Activated CD8-positive, alpha-beta memory T cell treated with anti-CD3 and anti-CD28 coated beads for 36 hours (primary cell): ENCODE measurements around the gene LEPROT. TPM values are rescaled to one million over a fixed set of nuclear protein-coding genes. Genes with fewer than 3 reads are reported as not detected.
"Not testable (repeated sequence)": the region's sequence is repeated elsewhere in the genome, so short reads cannot be mapped to it uniquely, and the experiment has no call there.

Experiments used
- CTCF ChIA-PET: fragments of 350-600 bp; sonication (Branson Sonifier 250); formaldehyde crosslinking; loops from one replicate; lab custom pipeline; 2021; ENCODE audit warnings: antibody characterized with exemption; lab: Charles Lee
- POLR2A ChIA-PET: fragments of 350-600 bp; sonication (Branson Sonifier 250); formaldehyde crosslinking; loops from one replicate; lab custom pipeline; 2021; ENCODE audit warnings: antibody characterized with exemption; lab: Charles Lee
- total RNA-seq, 2 experiments: library from RNA; stranded (reverse); gene quantifications; one replicate each; pipeline ENCODE4 v1.2.3, GENCODE V29; 2021

Gene LEPROT
- total RNA-seq, 2 experiments from 2014 or later = 17.9 to 20.9 TPM

DNA sequence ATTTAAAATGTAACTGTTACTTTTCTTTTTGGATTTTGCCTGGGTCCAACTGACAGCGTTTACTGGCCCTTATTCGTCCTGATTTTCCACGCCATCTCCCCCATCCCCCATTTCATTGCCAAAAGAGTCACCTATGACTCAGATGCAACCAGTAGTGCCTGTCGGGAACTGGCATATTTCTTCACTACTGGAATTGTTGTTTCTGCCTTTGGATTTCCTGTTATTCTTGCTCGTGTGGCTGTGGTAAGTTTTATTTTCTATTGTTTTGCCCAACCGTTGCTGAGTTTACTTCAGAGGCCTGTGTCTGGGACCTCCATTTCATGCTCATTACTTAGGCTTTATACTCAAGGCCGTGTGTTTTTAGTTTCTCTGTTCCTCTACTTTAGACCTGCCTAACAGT is 9.3 kb downstream of the LEPROT start:
- ChIA-PET CTCF (no interaction called here), POLR2A (no interaction called here)

DNA sequence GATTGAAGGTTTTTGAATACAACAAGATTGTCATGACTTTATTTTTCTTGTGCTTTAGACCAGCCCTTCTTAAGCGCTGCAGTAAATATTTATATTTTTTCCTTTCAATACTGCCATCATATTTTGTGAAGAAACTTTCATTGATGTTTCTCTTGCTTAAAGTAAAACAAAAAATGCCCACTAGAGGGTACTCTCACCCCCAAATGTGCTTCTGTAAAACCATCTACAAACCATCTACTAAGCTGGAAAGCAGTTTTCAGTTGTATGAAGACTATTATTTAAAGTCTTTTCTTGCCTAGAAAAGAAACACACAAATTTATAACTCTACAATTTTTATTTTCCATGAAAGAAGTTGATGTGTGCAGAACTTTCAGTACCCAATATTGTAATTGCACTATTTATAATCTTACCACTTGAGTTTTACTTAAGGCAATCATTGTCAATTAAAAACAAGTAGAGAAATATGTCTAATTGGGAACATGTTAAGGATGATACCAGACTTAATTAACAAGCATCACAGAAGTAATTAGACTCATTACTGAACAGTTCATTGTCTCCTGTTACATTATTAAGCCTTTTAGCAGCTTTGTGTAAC is 10.7 kb downstream of the LEPROT start:
- POLR2A ChIA-PET = no interaction called here

DNA sequence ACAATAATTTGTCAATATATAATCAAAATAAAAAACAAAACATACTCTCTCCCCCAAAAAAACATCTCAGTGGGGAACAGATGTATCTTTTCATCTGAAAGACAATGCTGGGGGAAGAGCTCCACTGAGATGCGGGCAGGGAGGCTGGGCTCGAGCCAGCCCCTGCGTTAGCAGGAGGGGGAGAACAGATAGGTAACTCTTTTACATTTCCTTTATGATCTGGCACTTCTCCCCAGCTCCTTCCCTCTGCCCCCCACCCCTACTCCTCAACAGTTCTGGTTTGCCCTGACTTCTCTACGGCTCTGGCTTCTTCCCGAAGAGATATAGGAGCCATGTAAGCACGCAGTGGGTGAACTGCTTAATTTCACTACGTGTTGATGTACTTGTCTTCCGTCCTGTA is 12.4 kb downstream of the LEPROT start:
- ChIA-PET POLR2A (no interaction called here), CTCF (no interaction called here)

More for the DNA sequence above, 10.7 kb downstream of the LEPROT start:
- CTCF ChIA-PET = interaction anchor here (0.9 kb wide), 1 partner anchor 10 kb away, joined by 3 read pairs; no protein-coding TSS in a partner anchor

DNA sequence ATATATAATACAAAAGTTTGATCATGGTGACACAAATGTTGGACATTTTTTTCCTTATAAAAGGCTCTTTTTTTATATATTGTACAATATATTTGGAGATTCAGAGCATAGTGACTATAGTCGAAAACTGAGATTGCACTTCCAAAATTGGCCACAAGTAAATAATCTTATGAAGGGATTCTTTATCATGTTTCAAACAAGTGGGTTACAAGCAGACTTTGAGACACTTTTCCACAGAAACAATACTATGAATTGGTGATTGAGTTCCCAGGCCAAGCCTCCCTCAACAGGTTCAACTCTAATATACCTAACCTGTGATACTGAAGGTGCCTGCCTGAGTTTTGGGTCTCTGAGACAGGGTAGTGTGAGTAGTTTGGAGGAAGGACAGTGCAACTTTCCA is 13.8 kb downstream of the LEPROT start:
- ChIA-PET CTCF (no interaction called here), POLR2A (no interaction called here)

DNA sequence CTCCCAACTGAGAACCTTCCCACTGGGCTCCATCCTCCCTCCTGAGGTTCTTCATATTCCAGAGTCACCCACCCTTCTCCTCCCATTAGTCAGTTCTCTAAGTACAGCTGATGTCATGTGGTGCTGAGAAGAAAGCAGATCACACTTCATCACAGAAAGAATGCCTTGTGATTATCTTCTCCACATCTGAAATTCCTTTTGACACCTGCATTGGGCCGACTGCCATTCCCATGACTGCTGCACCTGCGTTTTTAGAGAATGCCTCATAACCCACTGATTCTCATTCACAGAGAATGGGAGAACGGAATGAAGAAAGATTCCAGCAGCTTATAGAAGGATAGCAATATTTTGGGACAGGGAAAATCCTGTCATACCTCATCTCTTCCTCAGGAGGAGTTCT is 14.3 kb downstream of the LEPROT start:
- CTCF ChIA-PET = no interaction called here
- POLR2A ChIA-PET = no interaction called here

DNA sequence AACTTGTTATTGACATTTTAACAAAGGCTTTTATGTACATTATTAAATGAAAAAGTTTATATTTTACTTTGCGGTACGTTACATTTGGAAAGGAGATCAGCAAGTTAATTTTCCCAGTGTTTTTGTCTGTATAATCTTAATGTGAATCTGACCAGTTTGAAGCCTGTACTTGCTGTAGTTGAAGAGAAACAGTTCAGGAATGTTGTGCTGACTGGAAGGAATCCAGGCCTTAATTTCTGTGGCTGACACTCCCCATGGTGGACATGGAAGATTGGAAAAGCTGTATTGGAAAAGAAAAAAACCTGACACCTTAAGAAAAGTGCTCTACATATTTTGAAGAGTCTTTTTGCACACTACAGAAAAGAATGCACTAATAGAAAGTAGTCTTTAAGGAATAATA is 15.5 kb downstream of the LEPROT start:
- ChIA-PET POLR2A (no interaction called here), CTCF (no interaction called here)

DNA sequence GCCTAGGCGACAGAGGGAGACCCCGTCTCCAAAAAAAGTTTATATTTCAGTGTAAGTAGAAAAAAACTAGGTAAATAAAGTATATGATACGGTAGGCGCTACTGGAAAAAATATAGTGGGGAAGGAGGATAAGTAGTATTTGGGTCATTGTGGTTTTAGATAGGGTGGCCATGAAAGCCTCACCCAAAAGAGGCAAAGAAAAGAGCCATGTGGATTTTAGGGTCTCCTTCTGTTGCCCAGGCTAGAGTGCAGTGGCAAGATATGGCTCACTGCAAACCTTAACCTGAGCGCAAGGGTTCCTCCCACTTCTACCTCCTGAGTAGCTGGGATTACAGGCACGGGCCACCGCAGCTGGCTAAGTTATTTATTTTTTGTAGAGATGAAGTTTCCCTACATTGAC is 17.1 kb downstream of the LEPROT start:
- ChIA-PET CTCF (no interaction called here), POLR2A (no interaction called here)

DNA sequence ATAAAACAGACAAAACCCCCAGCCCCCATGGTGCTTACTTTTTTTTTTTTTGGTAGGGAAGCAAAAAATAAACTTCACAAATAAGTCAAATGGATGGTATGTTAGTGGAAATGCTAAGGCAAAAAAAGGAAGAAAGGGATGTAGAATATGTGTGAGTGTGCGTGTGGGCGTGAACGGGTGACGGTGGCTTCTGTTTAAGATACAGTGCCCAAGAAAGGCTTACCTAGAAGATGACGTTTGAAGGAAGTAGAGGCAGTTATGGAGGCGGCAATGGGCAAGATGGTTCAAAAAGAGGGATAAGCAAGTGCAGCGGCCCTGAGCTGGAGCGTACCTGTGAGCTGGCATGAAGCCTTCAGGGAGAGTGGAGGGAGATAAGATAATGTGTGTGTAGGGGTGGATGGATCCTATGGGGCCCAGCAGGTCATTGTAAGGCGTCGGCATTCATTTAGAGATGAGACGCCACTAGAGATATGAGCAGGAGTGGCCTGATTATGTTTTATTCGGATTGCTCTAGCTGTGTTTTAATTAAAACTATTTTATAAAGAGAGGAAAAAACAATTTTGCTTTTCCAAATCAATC is 19.9 kb downstream of the LEPROT start:
- ChIA-PET POLR2A (no interaction called here), CTCF (interaction anchor here (1.3 kb wide), 1 partner anchor 9 kb away, joined by 3 read pairs; no protein-coding TSS in a partner anchor)

DNA sequence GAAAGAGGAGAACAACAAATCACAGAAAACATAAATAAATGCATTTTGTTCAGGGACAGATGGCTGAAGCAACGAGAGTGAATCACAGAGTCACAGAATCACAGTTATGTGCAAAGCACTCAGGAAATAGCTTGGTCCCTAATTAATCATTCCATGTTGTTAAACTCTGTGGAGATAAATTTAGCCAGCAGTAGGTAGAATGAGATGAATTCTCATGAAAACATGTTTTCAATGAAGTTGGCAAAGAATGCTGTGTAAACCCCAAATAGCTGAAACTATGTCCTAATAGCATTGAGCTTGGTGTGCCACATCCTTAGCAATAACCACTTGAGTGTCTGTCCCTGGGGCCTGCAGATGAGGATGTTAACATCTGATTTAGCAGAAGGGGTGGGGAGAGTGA is 20.4 kb downstream of the LEPROT start:
- POLR2A ChIA-PET = no interaction called here

DNA sequence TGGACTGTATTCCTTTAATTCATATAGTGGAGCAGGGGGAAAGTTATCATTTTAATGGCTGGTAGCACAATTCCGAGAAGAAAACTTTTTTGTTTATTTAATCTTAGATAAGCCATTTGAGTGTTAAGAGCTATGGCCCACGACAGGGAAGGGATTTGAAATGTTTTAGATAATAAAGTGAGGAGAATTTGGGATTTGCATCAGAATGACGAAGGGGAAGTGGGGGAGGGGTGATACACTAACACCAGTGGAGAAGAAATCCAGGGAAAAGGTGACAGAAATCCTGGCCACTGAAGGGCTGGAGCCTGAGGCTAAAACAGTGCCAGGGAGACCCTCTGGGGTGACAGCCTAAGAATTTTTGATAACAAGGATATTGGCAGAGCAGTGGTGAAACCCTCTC is 21.0 kb downstream of the LEPROT start:
- POLR2A ChIA-PET = no interaction called here
- CTCF ChIA-PET = interaction anchor here (1.3 kb wide), 1 partner anchor 10 kb away, joined by 3 read pairs; no protein-coding TSS in a partner anchor

More for the DNA sequence above, 20.4 kb downstream of the LEPROT start:
- CTCF ChIA-PET = interaction anchor here (1.3 kb wide), 1 partner anchor 10 kb away, joined by 3 read pairs; no protein-coding TSS in a partner anchor

DNA sequence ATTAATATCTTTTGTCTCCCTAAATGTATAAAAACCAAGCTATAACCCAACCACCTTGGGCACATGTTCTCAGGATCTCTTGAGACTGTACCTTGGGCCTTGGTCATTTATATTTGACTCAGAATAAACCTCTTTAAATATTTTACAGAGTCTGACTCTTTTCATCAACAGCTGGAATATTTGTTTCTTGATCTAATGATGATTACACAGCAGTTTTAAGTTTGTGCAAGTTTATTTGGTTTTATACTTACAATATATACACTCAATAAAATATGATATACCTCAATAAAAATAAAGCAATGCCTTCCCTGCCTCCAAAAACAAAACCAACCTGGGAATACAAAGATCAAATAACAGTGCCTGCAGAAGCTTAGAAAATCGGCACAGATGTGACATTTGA is 22.0 kb downstream of the LEPROT start:
- ChIA-PET CTCF (interaction anchor here (1.0 kb wide), 1 partner anchor 15 kb away, joined by 3 read pairs; no protein-coding TSS in a partner anchor), POLR2A (no interaction called here)

DNA sequence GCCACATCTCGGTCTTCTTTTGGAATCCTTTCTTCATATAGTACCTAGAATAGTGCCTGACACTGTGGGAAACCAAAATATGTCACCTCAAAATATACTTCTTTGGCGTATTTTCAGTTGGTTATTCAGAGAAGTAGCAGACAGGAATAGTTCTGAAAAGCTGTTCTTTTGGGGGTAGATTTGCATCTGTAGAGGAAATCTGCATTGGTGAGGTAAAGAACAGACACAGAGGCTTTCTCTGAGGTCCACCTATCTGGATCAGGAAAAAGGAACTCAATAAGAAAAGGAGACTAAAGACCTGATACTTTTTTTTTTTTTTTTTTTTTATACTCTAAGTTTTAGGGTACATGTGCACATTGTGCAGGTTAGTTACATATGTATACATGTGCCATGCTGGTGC is 23.2 kb downstream of the LEPROT start:
- CTCF ChIA-PET = no interaction called here
- POLR2A ChIA-PET = no interaction called here

DNA sequence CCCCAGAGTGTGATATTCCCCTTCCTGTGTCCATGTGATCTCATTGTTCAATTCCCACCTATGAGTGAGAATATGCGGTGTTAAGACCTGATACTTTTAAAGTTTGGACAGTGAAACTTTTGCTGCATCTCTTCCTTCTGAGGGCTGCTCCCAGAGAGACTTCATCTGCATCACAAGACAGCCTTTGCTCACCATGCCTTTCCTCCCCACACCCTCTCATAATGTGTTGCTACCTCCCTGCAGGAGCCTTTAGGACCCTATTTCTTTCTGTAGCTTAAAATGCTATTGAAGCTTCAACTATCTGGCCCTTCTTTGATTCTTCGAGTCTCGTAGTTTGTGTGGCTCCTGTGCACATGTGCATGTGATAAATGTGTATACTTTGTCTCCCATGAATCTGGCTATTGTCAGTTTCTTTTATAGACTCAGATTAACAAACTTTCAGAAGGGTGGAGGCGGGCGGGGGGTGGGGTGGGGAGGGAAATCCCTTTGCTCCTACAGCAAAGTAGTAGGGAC is 23.7 kb downstream of the LEPROT start:
- CTCF ChIA-PET = no interaction called here
- POLR2A ChIA-PET = no interaction called here

DNA sequence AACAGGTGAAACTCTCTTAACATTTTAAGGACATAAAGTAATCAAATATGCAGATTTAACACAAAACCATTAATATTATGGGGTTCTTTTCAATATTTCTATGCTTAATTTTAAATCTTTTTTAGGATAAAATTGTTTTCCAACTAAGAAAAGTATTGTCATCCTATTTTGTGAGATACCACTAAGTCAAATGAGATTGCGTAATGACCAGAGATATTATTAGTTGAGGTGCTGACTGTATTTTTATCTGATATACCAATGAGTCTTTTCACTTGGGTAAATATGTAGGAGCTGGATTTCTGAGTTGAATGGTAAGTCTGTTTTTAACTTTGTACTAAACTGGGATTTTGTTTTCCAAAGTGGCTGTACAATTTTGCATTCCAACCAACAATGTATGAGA is 25.4 kb downstream of the LEPROT start:
- ChIA-PET POLR2A (no interaction called here), CTCF (no interaction called here)

DNA sequence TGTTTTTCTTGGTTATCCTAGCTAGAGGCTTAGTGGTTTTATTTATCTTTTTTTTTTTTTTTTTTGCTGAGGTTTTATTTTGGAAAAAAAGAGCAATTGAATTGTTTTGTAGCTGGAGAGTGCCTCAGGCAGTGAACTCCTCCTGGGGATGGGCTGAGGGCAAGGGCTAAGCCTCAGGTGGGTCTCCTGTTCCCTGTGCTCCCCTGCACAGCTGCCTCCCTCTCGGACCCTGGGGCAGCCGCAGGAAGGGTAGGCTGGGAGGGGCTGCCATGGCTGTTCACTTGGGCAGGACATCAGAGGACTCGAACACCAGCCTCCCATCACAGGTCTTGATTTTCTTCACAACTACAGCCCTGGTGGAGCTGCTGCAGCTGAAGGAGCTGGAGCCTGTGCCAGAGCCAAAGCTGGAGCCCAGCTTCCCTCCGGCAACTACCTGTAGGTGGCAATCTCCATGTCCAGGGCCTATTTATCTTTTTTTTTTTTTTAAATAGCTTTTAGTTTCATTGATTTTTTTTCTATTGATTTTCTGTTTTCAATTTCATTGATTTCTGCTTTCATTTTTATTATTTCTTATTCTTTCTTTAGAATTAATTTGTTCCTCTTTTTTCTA is 28.9 kb downstream of the LEPROT start:
- ChIA-PET CTCF (interaction anchor here (0.6 kb wide), 1 partner anchor 1265 kb away, joined by 3 read pairs; no protein-coding TSS in a partner anchor), POLR2A (no interaction called here)

DNA sequence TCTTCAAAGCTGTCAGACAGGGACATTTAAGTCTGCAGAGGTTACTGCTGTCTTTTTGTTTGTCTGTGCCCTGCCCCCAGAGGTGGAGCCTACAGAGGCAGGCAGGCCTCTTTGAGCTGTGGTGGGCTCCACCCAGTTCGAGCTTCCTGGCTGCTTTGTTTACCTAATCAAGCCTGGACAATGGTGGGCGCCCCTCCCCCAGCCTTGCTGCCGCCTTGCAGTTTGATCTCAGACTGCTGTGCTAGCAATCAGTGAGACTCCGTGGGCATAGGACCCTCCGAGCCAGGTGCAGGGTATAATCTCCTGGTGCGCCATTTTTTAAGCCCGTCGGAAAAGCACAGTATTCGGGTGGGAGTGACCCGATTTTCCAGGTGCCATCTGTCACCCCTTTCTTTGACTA is 35.2 kb downstream of the LEPROT start:
- CTCF ChIA-PET, POLR2A ChIA-PET: not testable (repeated sequence)

DNA sequence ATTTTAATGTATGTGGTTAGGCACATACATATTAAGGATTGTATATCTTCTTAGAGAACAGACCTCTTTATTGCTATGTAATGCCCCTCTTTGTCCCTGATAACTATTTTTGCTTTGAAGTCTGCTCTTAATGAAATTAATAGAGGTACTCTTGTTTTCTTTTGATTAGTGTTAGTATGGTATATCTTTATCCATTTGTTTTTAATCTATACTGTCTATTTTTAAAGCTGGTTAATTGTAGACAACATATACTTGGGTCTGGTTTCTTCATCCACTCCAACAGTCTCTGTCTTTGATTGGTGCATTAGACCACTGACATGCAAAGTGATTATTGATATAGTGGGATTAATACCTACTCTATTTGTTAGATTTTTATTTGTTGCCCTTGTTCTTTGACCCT is 36.0 kb downstream of the LEPROT start:
- ChIA-PET POLR2A (no interaction called here), CTCF (no interaction called here)

DNA sequence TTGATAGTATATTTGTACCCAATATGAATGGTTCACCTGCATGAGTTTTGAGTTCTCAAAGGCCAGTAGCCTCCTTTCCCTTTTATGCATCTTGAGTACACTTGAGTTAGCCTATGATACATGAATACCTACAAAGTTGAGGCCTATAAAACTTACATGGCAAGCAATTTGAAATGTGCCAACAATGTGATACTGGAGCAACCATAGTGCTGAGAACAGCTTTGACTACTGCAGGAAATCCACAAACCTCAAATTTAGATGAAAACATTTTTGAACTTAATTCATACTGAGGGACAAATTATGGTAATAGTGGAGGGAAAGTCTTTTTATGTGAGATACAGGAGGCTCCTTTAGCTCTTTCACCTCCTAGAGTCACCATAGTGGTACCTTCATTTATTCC is 37.4 kb downstream of the LEPROT start:
- ChIA-PET CTCF (no interaction called here), POLR2A (no interaction called here)

DNA sequence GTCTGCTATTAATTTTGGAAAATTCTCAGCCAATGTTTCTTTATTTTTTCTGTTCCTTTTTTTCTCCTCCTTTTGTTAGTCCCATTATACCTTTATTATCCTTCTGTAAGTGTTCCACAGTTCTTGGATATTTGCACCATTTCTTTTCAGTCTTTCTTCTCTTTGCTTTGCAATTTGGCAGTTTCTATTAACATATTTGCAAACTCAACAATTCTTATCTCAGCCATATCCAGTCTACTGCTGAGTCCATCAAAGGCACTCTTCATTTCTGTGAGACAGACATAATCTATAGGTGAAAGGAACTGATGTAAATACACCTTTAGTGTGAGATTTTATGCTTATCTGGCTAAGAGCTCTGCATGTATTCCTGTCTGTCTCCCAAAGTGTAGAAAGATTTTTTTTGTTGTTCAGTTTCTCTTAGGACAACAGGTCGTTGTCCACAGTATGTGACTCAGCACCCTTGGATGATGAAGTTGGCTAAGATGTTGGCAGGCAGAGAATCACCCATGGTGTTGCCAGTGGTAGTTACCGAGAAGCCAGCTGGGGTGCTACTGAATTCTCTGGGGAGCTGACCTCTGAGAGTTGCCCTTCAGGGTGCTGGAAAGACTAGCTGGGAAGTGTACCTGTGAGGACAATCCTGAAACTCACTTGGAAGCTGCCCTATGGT is 38.4 kb downstream of the LEPROT start:
- CTCF ChIA-PET = interaction anchor here (0.6 kb wide), 1 partner anchor 223 kb away, joined by 3 read pairs; no protein-coding TSS in a partner anchor

DNA sequence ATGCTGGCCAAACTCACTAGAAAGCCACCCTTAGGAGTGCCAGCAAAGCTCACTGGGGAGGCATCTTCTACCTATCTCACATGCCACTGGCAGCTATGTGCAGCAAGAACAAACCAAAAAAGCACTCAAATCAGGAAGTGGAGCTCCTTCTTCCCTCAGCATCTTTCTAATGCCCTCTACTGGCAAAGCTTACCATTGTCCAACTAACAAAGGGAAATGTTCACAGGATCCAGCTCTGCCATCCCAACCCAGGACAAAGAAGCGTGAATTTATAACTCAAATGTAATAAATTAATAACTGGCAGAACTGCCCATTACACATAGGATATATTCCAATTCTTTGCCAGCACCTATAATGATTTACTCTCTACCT is 38.9 kb downstream of the LEPROT start:
- ChIA-PET POLR2A (no interaction called here), CTCF (interaction anchor here (0.6 kb wide), 1 partner anchor 223 kb away, joined by 3 read pairs; no protein-coding TSS in a partner anchor)

More for the DNA sequence above, 38.4 kb downstream of the LEPROT start:
- POLR2A ChIA-PET = no interaction called here
